ENCODE measurements around the gene MROH2B.

DNA sequence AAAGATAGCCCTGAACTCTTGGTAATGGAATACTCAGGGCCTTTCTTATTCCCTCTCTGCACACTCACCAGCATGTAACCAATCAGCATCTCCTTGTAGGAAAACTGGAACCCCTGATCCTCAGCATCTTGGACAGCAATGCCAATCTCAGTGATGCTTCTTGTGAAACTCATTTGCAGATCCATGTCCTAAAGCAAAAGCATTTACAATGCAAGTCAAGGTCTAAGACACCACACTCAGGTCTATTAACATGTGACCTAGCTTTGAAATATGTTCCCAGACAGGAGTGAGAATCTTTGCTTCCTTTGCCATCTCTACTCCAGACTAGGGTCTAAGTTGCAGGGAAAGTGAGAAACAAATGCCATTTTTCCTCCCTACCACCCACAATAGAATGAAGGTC is 38.2 kb downstream of the MROH2B start:
- TF ChIP-seq EZH2 (IDR thresholded peaks at IDR 0.05): no peak
- no peak for TF ChIP-seq POLR2AphosphoS5 (IDR thresholded peaks at IDR 0.05; ENCODE audit: borderline replicate concordance, low read depth, low read length)
